ENCODE results near the gene TPCN2. TPM values are rescaled to one million over a fixed set of nuclear protein-coding genes. Genes with fewer than 3 reads are reported as not detected.

TPCN2 gene
- total and polyA plus RNA-seq, 2 of the 8 experiments (the other 6 are each of a cell fraction or from before 2014, with no cell fraction given) = 9.7 to 18.6 TPM

GRCh38 chr11:69051381-69052342 lies 2.9 kb downstream of the TPCN2 start (continued):
- TF ChIP-seq CBX5 (IDR thresholded peaks at IDR 0.05; ENCODE audit: low read depth, low read length) = no peak
- no peak for TF ChIP-seq RBBP5 (IDR thresholded peaks at IDR 0.05; ENCODE audit: borderline replicate concordance, low read depth, low read length)
- no peak for TF ChIP-seq BACH1 (IDR thresholded peaks at IDR 0.05; ENCODE audit: low read length)
- TF ChIP-seq TBP (IDR thresholded peaks at IDR 0.05; ENCODE audit: low read depth, low read length) = no peak
- TF ChIP-seq SAP30 (IDR thresholded peaks at IDR 0.05; ENCODE audit: insufficient read depth, insufficient replicate concordance, low read length) = no peak
- no peak for TF ChIP-seq ASH2L (IDR thresholded peaks at IDR 0.05; ENCODE audit: low read length)
